ENCODE data around the gene GMPPA.

DNA sequence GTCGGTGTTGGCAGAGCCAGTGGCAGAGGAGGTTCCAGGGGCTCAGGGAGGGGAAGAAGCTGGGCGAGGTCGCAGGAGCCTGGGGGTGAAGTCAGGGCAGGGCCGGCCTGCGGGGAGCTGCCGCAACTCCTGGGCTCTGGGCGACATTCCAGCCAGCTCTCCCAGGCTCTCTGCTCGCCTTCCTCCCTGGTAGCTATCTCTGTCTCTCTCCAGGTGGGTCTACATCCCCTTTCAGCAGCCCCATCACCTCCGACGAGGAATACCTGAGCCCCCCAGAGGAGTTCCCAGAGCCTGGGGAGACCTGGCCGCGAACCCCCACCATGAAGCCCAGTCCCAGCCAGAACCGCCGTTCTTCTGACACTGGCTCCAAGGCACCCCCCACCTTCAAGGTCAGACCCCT, 37.0 kb upstream of the GMPPA start:
- TF ChIP-seq EP300 (IDR thresholded peaks at IDR 0.05): no peak
- TF ChIP-seq POLR2AphosphoS5 (IDR thresholded peaks at IDR 0.05): no peak

Measured in stomach (tissue), 4 donors.